Activated naive CD8-positive, alpha-beta T cell treated with anti-CD3 and anti-CD28 coated beads, Interleukin-2, amount 50 U/mL, for 24 hours (primary cell): Measurements from ENCODE around the gene MBOAT7.
"Not testable (repeated sequence)": the region's sequence is repeated elsewhere in the genome, so short reads cannot be mapped to it uniquely, and the experiment has no call there.

Experiments
- ATAC-seq: fragments of 150-1000 bp; cut with Tn5 transposase; one replicate; pipeline ENCODE4 v1.10.0; 2021
- DNase-seq: peaks from one replicate; pipeline ENCODE4 v3.0.0; 2021
- H3K27ac Mint-ChIP-seq: one replicate; pipeline ENCODE4 v1.8.0; 2021; ENCODE audit warnings: mild to moderate bottlenecking, mixed read lengths
- H3K27me3 Mint-ChIP-seq: one replicate; pipeline ENCODE4 v1.8.0; 2021; ENCODE audit warnings: mixed read lengths
- H3K36me3 Mint-ChIP-seq: one replicate; pipeline ENCODE4 v1.8.0; 2021; ENCODE audit warnings: low read depth, mixed read lengths
- H3K4me1 Mint-ChIP-seq: one replicate; pipeline ENCODE4 v1.8.0; 2021; ENCODE audit warnings: mixed read lengths
- H3K4me3 Mint-ChIP-seq: one replicate; pipeline ENCODE4 v1.8.0; 2021; ENCODE audit warnings: mild to moderate bottlenecking, moderate library complexity, mixed read lengths
- H3K9me3 Mint-ChIP-seq: one replicate; pipeline ENCODE4 v1.8.0; 2021; ENCODE audit warnings: mixed read lengths

The MBOAT7 gene

GRCh38 chr19:54189145-54189734 is at the start of gene MBOAT7:
Gene MBOAT7, minus strand, starts transcription at chr19:54189580. Its CDS starts 1,072 bp downstream, at chr19:54188508.
- peak within 1 kb of the TSS; percentile 85 for H3K4me3 Mint-ChIP-seq
- peaks cover 29% of the 10 kb centered on the region for H3K36me3 Mint-ChIP-seq
- peak within 1 kb of the TSS; percentile 98 for H3K27ac Mint-ChIP-seq
- no peaks in the 10 kb centered on the region for H3K27me3 Mint-ChIP-seq
- peaks cover 32% of the 10 kb centered on the region for H3K4me1 Mint-ChIP-seq
- H3K9me3 Mint-ChIP-seq, result no peaks in the 10 kb centered on the region
- DNase-seq (no peak), ATAC-seq (peak; percentile 8)

- DNase-seq (no peak), ATAC-seq (no peak)
- no peak overlapping the region for H3K27ac Mint-ChIP-seq
- no peak overlapping the region for H3K4me3 Mint-ChIP-seq
- H3K9me3 Mint-ChIP-seq, result no peaks in the 10 kb centered on the region
- H3K36me3 Mint-ChIP-seq, result no peaks in the 10 kb centered on the region
- H3K27me3 Mint-ChIP-seq, result peaks cover 29% of the 10 kb centered on the region
- peaks cover 6% of the 10 kb centered on the region for H3K4me1 Mint-ChIP-seq
Observed at GRCh38 chr19:54233941-54234340, 44.6 kb upstream of the MBOAT7 start.

GRCh38 chr19:54231077-54231931 is 41.9 kb upstream of the MBOAT7 start:
- DNase-seq, result peak; percentile 96
- Mint-ChIP-seq H3K4me3 (no peak overlapping the region), H3K4me1 (peaks cover 6% of the 10 kb centered on the region), H3K9me3 (no peaks in the 10 kb centered on the region), H3K27me3 (peaks cover 33% of the 10 kb centered on the region), H3K27ac (no peak overlapping the region), H3K36me3 (no peaks in the 10 kb centered on the region)
- ATAC-seq, result peak; percentile 95

GRCh38 chr19:54230031-54230430 is 40.7 kb upstream of the MBOAT7 start:
- no peaks in the 10 kb centered on the region for H3K36me3 Mint-ChIP-seq
- ATAC-seq (no peak), DNase-seq (no peak)
- H3K4me3 Mint-ChIP-seq, result no peak overlapping the region
- peaks cover 33% of the 10 kb centered on the region for H3K27me3 Mint-ChIP-seq
- no peak overlapping the region for H3K27ac Mint-ChIP-seq
- H3K9me3 Mint-ChIP-seq, result no peaks in the 10 kb centered on the region
- peaks cover 6% of the 10 kb centered on the region for H3K4me1 Mint-ChIP-seq

DNA sequence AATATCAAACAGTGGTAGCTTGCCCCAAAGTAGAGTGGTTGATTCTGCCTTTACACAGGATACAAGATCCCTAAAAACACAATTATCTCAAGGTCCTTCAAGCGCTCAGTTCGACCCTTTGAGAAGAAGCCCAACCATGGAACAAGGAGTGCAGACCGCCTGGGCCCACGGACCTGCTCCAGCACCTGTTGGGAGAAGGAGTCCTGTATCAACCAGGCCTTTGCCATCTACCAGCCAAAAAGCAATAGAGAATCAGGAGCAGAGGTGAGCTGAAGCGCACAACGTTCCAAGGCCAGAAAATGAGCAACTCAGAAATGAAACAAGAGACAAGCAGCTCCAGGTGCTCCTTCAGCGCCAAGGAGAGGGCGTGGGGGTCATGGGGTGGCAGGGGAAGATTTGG is 39.8 kb upstream of the MBOAT7 start:
- Mint-ChIP-seq H3K4me1 (peaks cover 6% of the 10 kb centered on the region), H3K27me3 (peaks cover 33% of the 10 kb centered on the region), H3K36me3 (no peaks in the 10 kb centered on the region), H3K9me3 (no peaks in the 10 kb centered on the region), H3K4me3 (no peak overlapping the region), H3K27ac (no peak overlapping the region)
- ATAC-seq, result no peak
- no peak for DNase-seq

DNA sequence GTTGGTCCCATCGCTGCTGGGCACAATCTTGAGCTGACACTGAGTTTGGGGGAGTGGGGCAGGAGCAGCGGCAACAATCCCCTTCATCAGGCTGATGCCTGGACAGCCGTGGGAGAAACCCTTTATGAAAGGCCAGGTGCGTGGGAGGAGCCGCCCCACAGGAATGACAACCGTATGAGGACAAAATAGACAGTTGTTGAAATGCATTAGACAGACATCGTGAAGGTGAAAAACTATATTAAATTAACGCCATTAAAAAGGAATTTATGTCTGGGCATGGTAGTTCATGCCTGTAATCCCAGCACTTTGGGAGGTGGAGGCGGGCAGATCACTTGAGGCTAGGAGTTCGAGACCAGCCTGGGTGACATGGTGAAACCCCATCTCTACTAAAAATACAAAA is 35.2 kb upstream of the MBOAT7 start:
- peaks cover 26% of the 10 kb centered on the region for H3K27me3 Mint-ChIP-seq
- H3K4me1 Mint-ChIP-seq, H3K9me3 Mint-ChIP-seq, DNase-seq, H3K27ac Mint-ChIP-seq, H3K4me3 Mint-ChIP-seq, H3K36me3 Mint-ChIP-seq, ATAC-seq: not testable (repeated sequence)

GRCh38 chr19:54223937-54224281 is 34.5 kb upstream of the MBOAT7 start:
- H3K36me3 Mint-ChIP-seq, H3K27ac Mint-ChIP-seq, H3K9me3 Mint-ChIP-seq, DNase-seq, H3K4me3 Mint-ChIP-seq, ATAC-seq, H3K4me1 Mint-ChIP-seq: not testable (repeated sequence)
- H3K27me3 Mint-ChIP-seq, result peaks cover 22% of the 10 kb centered on the region

GRCh38 chr19:54223277-54223936 is 34.0 kb upstream of the MBOAT7 start:
- H3K4me1 Mint-ChIP-seq, H3K27ac Mint-ChIP-seq, ATAC-seq, H3K36me3 Mint-ChIP-seq, H3K9me3 Mint-ChIP-seq, H3K4me3 Mint-ChIP-seq, DNase-seq: not testable (repeated sequence)
- peaks cover 20% of the 10 kb centered on the region for H3K27me3 Mint-ChIP-seq

- H3K9me3 Mint-ChIP-seq, H3K4me3 Mint-ChIP-seq, H3K36me3 Mint-ChIP-seq, H3K4me1 Mint-ChIP-seq, ATAC-seq, DNase-seq, H3K27ac Mint-ChIP-seq: not testable (repeated sequence)
- H3K27me3 Mint-ChIP-seq, result peaks cover 18% of the 10 kb centered on the region
Observed at GRCh38 chr19:54222474-54223276, 33.3 kb upstream of the MBOAT7 start, which contains the start of gene LILRB3. Gene LILRB3, minus strand, starts transcription at chr19:54223007. Its CDS starts 31 bp downstream, at chr19:54222976.

DNA sequence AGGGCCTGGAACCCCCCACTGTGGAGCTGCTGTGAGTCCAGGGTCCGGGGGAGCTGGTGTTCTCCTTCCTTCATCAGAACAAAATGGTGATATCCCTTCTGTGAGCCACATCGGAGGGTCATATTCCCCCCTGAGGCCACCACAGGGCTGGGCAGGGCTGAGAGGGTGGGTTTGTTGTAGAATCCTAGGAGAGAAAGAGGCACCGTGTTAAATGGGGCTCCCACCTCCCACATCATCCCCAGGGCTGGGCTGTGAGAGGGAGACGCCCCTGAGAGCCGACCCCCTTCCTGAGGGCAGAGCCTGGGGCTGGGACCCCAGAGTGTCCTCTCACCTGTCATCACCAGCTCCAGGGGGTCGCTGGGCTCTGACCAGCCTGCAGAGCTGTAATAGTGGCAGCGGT is 32.6 kb upstream of the MBOAT7 start:
- H3K27ac Mint-ChIP-seq, H3K9me3 Mint-ChIP-seq, H3K36me3 Mint-ChIP-seq, H3K4me1 Mint-ChIP-seq, DNase-seq, ATAC-seq, H3K4me3 Mint-ChIP-seq: not testable (repeated sequence)
- peaks cover 18% of the 10 kb centered on the region for H3K27me3 Mint-ChIP-seq

- not testable (repeated sequence) for H3K27ac Mint-ChIP-seq, H3K4me3 Mint-ChIP-seq, H3K4me1 Mint-ChIP-seq, ATAC-seq, H3K9me3 Mint-ChIP-seq, DNase-seq, H3K36me3 Mint-ChIP-seq
- H3K27me3 Mint-ChIP-seq, result peaks cover 14% of the 10 kb centered on the region
Observed at GRCh38 chr19:54219702-54220101, 30.3 kb upstream of the MBOAT7 start.

GRCh38 chr19:54218960-54219661 is 29.7 kb upstream of the MBOAT7 start:
- Mint-ChIP-seq H3K9me3 (no peaks in the 10 kb centered on the region), H3K4me1 (no peaks in the 10 kb centered on the region), H3K27me3 (peaks cover 12% of the 10 kb centered on the region), H3K4me3 (no peak overlapping the region), H3K27ac (no peak overlapping the region), H3K36me3 (no peaks in the 10 kb centered on the region)
- DNase-seq (no peak), ATAC-seq (no peak)

DNA sequence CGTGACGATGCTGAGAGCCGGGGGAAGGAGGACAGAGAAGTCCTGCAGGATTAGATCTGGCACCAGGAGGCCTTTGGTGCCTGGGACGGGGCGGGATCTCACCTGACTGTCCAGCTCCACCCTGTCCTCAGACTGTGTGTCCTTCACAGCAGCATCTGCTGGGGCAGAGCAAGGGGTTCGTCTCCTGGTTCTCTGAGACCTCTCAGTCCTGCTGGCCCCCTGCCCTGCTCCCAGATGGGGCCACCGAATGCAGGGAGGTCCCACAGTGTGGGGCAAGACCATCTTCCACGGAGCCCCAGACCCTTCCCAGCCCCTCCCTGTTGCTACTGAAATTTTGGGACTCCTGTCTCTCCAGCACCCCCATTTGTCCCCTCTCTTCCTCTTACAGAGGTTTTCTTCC is 28.9 kb upstream of the MBOAT7 start:
- ATAC-seq, result no peak
- H3K27me3 Mint-ChIP-seq, result peaks cover 4% of the 10 kb centered on the region
- no peaks in the 10 kb centered on the region for H3K36me3 Mint-ChIP-seq
- H3K4me3 Mint-ChIP-seq, result no peak overlapping the region
- no peaks in the 10 kb centered on the region for H3K4me1 Mint-ChIP-seq
- no peaks in the 10 kb centered on the region for H3K9me3 Mint-ChIP-seq
- no peak for DNase-seq
- H3K27ac Mint-ChIP-seq, result no peak overlapping the region
